Measurements from ENCODE around the gene DNAJB7. TPM values are rescaled to one million over a fixed set of nuclear protein-coding genes. Genes with fewer than 3 reads are reported as not detected.
A peak's percentile ranks its signal among the peaks of the same experiment; 100 is the strongest.
"Not testable (repeated sequence)": the region's sequence is repeated elsewhere in the genome, so short reads cannot be mapped to it uniquely, and the experiment has no call there.

Gene DNAJB7
- polyA plus RNA-seq, 1 donor: 0.40 TPM

DNA sequence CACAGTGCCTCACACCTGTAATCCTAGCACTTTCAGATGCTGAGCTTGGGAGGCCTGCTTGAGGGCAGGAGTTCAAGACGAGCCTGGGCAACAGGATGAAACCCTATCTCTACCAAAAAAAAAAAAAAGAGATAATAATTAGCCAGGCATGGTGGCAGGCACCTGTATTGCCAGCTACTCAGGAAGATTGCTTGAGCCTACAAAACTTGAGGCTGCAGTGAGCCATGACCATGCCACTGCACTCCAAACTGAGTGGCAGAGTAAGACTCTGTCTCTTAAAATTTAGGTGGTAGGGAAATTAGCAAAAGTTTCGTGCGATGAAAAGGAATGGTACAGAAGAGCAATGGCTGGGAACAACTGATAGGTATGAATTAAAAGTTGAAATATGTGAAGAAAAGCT, 23.4 kb downstream of the DNAJB7 start:
- DNase-seq: no peak

DNA sequence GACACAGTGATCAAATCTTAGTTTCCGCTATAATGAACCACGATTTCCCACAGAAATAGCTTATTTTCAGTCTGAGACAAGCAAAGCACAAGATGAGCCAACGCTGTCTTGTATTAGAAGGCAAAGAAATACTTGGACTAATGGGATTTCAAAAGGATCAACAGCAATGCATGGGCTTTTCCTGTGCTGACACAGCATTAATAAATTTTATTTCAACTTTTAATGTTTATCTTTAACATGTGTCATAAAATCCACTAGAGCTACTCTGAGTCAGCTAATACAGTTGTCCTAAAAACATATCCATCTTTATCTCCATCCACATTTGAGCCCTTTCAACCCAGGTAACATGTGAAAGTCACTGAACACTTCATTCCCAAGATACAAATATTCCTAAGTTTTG, 27.3 kb downstream of the DNAJB7 start:
- no peak for DNase-seq

DNA sequence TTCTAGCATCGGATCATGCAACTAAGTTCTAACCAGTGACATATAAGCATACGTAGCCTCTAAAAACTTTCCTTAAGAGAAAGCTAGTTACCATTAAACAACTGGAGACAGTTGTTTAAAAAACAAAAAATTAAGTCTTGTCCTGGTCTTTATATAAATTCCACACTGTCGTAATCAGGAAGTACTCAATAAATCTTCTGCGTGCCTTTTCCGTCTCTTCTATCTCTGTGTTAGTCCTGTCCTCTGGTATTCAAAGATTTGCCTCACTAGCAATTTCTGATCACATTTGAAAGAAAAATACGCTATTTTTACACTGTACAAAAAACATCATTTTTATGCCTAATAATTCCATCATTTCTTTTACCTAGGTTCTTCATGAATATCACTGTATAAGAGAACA, 32.8 kb downstream of the DNAJB7 start:
- no peak for DNase-seq

DNA sequence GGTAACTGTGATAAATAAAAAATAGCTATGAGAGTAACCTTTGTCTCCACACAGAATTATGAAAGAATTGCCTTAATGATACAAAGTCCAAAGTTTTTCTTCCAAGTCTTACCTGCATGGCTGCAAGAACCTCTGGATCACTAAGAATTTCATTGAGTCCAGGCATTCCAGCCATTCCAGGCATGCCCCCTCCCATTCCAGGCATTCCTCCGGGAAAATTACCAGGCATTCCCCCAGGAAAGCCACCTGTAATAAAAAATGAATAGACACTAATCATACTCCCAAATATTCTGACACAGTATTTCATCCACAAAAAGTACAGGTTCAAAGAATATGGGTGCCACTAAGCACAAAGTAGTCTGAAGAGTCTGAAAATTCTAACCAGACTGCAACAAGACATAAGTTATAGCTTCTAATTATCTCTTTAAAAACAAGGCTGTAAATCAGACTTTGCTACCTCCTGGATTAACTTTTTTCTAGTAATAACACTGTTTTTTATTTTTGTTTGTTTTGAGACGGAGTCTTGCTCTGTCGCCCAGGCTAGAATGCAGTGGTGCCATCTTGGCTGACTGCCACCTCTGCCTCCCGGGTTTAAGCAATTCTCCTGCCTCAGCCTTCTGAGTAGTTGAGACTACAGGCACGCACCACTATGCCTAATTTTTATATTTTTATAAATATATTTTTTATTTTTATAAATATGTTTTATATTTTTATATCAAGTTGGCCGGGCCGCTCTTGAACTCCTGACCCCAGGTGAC, 34.8 kb downstream of the DNAJB7 start:
- no peak for DNase-seq

DNA sequence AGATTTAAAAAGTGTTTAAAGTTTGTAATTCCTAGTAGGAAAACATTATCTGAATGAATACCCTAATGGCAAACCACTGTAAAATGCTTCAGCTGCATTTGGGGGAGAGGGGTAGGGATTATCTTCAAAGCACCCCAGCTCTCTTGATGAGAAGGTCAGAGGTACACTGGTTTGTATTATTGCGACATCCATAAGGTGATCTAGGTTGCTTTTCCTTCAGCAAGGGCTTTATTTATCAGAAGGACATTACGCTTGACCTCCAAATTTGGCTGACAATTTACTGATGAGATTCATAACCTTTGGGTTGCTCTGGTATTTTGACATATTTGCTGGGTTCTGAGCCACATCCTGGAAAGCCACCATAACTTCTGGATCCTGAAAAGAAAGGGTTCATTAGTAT, 35.6 kb downstream of the DNAJB7 start:
- not testable (repeated sequence) for DNase-seq

DNA sequence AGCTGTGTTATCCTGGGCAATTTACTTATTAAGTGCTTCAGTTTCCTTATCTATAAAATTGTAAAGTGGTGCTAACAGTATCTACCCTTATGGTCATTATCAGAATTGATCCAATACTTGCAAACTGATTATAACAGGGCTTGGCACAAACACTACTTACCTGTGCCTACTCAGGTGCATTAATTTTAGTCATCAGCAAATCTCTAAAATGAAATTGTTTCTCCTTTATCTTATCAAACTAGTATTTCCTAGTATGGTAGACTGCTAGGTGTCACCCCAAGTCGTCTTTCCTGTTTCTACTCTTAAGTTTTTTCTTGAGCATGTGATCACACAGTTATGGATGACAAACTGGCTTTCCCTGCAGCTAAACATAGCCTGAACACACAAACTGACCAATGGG, 38.5 kb downstream of the DNAJB7 start:
- DNase-seq: no peak

DNA sequence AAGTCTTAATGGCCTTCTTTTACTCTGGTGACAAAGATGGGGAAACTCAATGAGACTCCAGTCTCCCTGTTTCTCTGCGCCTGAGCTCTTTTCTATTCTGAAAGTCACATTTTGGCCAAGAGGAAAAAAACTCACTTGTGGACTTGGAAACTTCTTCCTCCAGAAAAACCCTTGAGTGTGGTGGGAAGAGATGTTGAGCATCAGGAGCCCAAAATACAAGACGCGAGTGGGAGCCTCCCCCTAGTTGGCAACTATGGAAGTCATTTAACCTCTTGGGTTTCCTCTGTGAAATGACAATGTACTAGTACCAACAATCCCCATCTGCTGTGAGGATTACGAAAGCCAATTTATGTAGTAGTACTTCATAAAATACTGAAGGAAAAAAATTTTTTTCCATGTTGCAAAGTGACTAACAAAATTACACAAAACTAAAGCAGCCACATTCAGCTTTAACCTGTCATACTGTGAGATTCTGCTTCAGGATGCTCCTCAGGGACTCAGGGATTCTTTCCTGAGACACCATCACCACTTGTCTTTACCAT, 42.2 kb downstream of the DNAJB7 start:
- DNase-seq: no peak

DNA sequence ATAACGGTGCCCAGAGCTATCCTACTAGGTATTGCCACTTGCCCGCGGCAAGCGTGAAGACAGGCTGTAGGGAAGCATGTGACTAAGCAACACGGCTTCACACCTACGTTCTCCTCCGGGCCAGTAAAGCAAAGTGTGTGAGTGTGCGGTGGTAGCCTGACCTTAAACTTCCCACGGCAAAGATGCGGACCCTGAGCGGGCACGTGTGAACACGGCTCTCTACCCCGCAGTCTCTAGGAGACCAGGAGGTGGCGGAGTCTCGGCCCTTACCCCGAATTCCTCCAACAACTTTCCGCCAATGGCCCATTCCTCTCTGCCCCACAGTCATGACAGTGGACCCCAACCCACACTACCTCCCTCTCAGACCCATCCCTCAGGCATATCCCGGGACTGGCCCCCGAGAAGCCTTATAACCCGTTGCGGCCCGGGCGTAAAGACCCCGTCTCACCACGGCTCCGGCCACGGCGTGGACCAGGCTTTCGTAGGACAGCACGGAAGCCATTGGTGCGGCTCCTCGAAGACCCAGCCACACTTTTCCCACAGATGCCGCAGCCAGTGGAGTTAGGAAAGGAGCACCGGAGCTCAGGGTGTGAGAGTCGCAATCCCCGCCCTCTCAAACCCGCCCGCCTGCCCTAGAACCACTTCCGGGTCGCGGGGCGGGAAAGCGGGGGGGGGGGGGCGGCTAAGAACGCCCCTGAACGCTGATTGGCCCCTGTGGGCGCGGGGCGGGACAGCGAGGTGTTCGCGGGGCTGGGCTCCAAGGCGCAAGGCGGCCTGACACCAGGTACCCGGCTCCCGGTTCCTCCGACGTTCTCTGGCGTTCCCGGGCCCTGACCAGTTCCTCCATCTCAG, 42.9 kb downstream of the DNAJB7 start, which contains the start of gene SLC25A17:
Gene SLC25A17, minus strand, starts transcription at position 600 of the 852 bp plus-strand sequence. Its CDS starts 98 bp downstream, at position 502.
- DNase-seq: peak; percentile 87

DNA sequence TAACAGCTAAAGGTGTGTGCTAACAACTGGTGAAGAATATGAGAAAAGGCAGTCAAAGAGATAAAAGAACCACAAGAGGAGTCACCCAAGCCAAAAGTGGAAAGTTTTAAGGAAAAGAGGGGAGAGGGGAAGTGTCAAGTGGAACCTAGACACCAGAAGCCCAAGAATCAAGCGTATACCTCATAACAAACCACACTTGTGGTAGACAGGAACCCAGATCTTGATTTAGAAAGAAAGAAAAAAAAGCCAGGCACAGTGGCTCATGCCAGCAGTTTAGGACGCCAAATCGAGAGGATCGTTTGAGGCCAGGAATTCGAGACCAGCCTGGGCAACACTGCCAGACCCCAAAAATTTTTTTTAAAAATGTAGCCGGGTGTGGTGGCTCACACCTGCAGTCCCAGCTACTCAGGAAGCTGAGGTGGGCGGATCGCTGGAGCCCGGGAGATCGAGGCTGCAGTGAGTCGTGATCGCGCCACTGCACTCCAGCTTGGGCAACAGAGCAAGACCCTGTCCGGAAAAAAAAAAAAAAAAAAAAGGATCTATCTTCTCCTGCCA, 43.6 kb downstream of the DNAJB7 start:
- no peak for DNase-seq

DNA sequence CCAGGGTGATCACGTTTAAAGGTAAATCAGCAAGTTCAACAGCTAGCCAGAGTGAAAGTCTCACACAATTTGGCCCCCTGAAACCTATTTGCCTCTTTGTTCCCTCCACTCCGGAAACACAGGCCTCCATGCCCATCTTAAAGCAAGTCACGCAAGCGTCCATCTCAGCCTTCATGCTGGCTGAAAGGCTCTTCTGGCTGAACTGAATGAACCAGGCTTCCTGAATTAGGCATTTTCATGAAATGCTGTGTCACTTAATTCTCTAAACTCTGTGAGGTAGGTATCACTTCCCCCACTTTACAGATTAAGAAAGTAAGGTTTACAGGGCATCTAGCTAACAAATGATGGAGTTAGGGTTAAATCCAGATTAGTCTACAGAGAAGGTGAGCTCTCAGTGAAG, 44.2 kb downstream of the DNAJB7 start:
- no peak for DNase-seq

DNA sequence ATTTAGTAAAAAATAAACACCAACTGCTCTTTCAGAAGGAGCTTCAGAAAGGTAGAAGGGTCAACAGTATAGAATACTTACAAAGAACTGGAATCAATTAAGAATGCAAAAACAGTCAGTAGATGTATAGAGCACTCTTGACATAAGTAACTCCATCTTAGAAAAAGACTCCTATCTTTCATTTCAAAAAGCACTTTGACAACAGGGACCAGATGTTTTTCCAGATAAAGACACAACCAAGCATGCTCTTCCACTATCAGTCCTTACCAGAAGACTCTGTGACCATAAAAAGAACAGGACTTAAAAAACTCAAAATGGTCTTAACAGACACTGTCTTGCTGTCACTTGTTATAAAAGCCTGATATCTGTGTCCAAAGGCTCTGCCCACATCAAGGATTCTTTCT, 48.0 kb downstream of the DNAJB7 start:
- DNase-seq: no peak

Other genes starting within 250 kb of the DNAJB7 start
- 35.9 TPM for gene MRTFA, start 225.4 kb downstream of the DNAJB7 start, polyA plus RNA-seq (ENCODE audit: insufficient read length)
- 0.21 TPM for gene MCHR1, start 182.6 kb downstream of the DNAJB7 start, polyA plus RNA-seq (ENCODE audit: insufficient read length)
- gene SLC25A17, start 42.8 kb downstream of the DNAJB7 start, polyA plus RNA-seq (ENCODE audit: insufficient read length): 20.3 TPM
- gene ST13, start 5.5 kb downstream of the DNAJB7 start, polyA plus RNA-seq (ENCODE audit: insufficient read length): 462 TPM
- gene XPNPEP3, start 5.0 kb downstream of the DNAJB7 start, polyA plus RNA-seq (ENCODE audit: insufficient read length): 15.9 TPM
- 59.5 TPM for gene RBX1, start 89.3 kb upstream of the DNAJB7 start, polyA plus RNA-seq (ENCODE audit: insufficient read length)
- 41.2 TPM for gene EP300, start 230.5 kb upstream of the DNAJB7 start, polyA plus RNA-seq (ENCODE audit: insufficient read length)

Measured in hindlimb muscle (tissue), 1 donor.